Body of pancreas (tissue), 4 donors: Measurements from ENCODE around the gene AOAH.

ENCODE experiments used
- POLR2A ChIP-seq, 3 donors: fragments of 450-650 bp; IDR thresholded peaks; one replicate each; pipeline ENCODE4 v1.6.1; 2016; ENCODE audit warnings: antibody characterized with exemption in 3 of 3, mild to moderate bottlenecking in 2 of 3
- TF ChIP-seq, protein P1 (sequence below), 7 experiments: fragments of 450-650 bp in 4 of 7; fragments of 200-600 bp in 3 of 7; sonication (generic) in 3 of 7; IDR thresholded peaks; one replicate each; pipeline ENCODE4 v1.5.1; 2016 to 2019; ENCODE audit warnings: antibody characterized with exemption in 7 of 7

- TF ChIP-seq, protein P1, sequence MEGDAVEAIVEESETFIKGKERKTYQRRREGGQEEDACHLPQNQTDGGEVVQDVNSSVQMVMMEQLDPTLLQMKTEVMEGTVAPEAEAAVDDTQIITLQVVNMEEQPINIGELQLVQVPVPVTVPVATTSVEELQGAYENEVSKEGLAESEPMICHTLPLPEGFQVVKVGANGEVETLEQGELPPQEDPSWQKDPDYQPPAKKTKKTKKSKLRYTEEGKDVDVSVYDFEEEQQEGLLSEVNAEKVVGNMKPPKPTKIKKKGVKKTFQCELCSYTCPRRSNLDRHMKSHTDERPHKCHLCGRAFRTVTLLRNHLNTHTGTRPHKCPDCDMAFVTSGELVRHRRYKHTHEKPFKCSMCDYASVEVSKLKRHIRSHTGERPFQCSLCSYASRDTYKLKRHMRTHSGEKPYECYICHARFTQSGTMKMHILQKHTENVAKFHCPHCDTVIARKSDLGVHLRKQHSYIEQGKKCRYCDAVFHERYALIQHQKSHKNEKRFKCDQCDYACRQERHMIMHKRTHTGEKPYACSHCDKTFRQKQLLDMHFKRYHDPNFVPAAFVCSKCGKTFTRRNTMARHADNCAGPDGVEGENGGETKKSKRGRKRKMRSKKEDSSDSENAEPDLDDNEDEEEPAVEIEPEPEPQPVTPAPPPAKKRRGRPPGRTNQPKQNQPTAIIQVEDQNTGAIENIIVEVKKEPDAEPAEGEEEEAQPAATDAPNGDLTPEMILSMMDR (IDR thresholded peaks at IDR 0.05) = peak; percentile 11 to 64 (median 51)
- TF ChIP-seq POLR2A (IDR thresholded peaks at IDR 0.05) = no peak
Measured at GRCh38 chr7:36473454-36474282, 250.6 kb downstream of the AOAH start.
